Ascending aorta (tissue), 2 donors: ENCODE results near the gene PRPF19. TPM values are rescaled to one million over a fixed set of nuclear protein-coding genes. Genes with fewer than 3 reads are reported as not detected.

ENCODE experiments used
- DNase-seq, 2 donors: peaks; one replicate each; pipeline ENCODE4 v3.0.0-alpha.2; 2019; ENCODE audit warnings: low spot score in 2 of 2
- H3K27ac ChIP-seq, 2 donors: fragments of 200-600 bp; sonication (generic); one replicate each; pipeline ENCODE4 v1.5.1; 2016 to 2017; ENCODE audit warnings: mild to moderate bottlenecking in 1 of 2
- H3K27me3 ChIP-seq: fragments of 200-600 bp; sonication (generic); one replicate; pipeline ENCODE4 v1.5.1; 2017
- H3K36me3 ChIP-seq, 2 donors: fragments of 200-600 bp; sonication (generic); one replicate each; pipeline ENCODE4 v1.5.1; 2016
- H3K4me1 ChIP-seq, 2 donors: fragments of 200-600 bp; sonication (generic); one replicate each; pipeline ENCODE4 v1.5.1; 2016 to 2017; ENCODE audit warnings: mild to moderate bottlenecking in 1 of 2
- H3K4me3 ChIP-seq, 2 donors: fragments of 200-600 bp; sonication (generic); one replicate each; pipeline ENCODE4 v1.5.1; 2016 to 2017; ENCODE audit warnings: mild to moderate bottlenecking in 1 of 2
- H3K9me3 ChIP-seq, 2 donors: fragments of 200-600 bp; sonication (generic); one replicate each; pipeline ENCODE4 v1.5.1; 2016
- intact Hi-C: fragments of 100-400 bp; cut with DNase I; formaldehyde crosslinking; loops from one replicate; pipeline ENCODE4 v1.15.1; 2023
- total RNA-seq: library from RNA; depleted of rRNA; stranded (reverse); fragments of >200 nt; gene quantifications from one replicate; pipeline ENCODE4 v1.1.0, GENCODE V29; 2016
- TF ChIP-seq, protein P1 (sequence below), 3 experiments: fragments of 200-600 bp in 2 of 3; fragments of 450-650 bp in 1 of 3; sonication (generic) in 2 of 3; IDR thresholded peaks; one replicate each; pipeline ENCODE4 v1.5.1; 2016 to 2019; ENCODE audit warnings: antibody characterized with exemption in 3 of 3, mild to moderate bottlenecking in 1 of 3, moderate library complexity in 1 of 3

PRPF19 gene
- 61.6 TPM for total RNA-seq

GRCh38 chr11:60906132-60906972, at the start of gene PRPF19:
Gene PRPF19 (minus strand): TSS chr11:60906585. CDS start chr11:60906382, 203 bp downstream.
- intact Hi-C loops, result loop anchor here (1.0 to 5.0 kb wide), 4 partner anchors 65 to 1344 kb away; partner anchors contain the start of genes OSBP and VPS37C

GRCh38 chr11:60955571-60955970, 49.2 kb upstream of the PRPF19 start:
- peaks cover 5 to 6% of the 10 kb centered on the region in 2 donors for H3K4me1 ChIP-seq
- no peak overlapping the region for H3K27ac ChIP-seq
- H3K27me3 ChIP-seq, result no peaks in the 10 kb centered on the region
- TF ChIP-seq, protein P1, sequence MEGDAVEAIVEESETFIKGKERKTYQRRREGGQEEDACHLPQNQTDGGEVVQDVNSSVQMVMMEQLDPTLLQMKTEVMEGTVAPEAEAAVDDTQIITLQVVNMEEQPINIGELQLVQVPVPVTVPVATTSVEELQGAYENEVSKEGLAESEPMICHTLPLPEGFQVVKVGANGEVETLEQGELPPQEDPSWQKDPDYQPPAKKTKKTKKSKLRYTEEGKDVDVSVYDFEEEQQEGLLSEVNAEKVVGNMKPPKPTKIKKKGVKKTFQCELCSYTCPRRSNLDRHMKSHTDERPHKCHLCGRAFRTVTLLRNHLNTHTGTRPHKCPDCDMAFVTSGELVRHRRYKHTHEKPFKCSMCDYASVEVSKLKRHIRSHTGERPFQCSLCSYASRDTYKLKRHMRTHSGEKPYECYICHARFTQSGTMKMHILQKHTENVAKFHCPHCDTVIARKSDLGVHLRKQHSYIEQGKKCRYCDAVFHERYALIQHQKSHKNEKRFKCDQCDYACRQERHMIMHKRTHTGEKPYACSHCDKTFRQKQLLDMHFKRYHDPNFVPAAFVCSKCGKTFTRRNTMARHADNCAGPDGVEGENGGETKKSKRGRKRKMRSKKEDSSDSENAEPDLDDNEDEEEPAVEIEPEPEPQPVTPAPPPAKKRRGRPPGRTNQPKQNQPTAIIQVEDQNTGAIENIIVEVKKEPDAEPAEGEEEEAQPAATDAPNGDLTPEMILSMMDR (IDR thresholded peaks at IDR 0.05), result no peak
- no peaks in the 10 kb centered on the region for H3K9me3 ChIP-seq
- no peaks in the 10 kb centered on the region for H3K36me3 ChIP-seq
- DNase-seq, result no peak
- H3K4me3 ChIP-seq, result no peak overlapping the region
- intact Hi-C loops, result no loop called here

More at GRCh38 chr11:60906132-60906972, at the start of gene PRPF19:
- peak; percentile 87 to 99 for DNase-seq
- Histone ChIP-seq H3K27me3 (no peaks in the 10 kb centered on the region), H3K4me3 (peak within 1 kb of the TSS; percentile 98 to 99), H3K9me3 (no peaks in the 10 kb centered on the region), H3K27ac (peak within 1 kb of the TSS; percentile 97 to 99), H3K36me3 (peaks cover 16 to 25% of the 10 kb centered on the region in 2 donors), H3K4me1 (peaks cover 6 to 18% of the 10 kb centered on the region in 2 donors)
- TF ChIP-seq, protein P1 (IDR thresholded peaks at IDR 0.05), result no peak

GRCh38 chr11:60954421-60954820, 48.0 kb upstream of the PRPF19 start:
- intact Hi-C loops, result loop anchor here (5.0 kb wide), 1 partner anchor 37 kb away; no protein-coding TSS in a partner anchor
- Histone ChIP-seq H3K4me3 (no peak overlapping the region), H3K27me3 (no peaks in the 10 kb centered on the region), H3K36me3 (no peaks in the 10 kb centered on the region), H3K27ac (no peak overlapping the region), H3K9me3 (no peaks in the 10 kb centered on the region), H3K4me1 (peaks cover 5 to 6% of the 10 kb centered on the region in 2 donors)
- TF ChIP-seq, protein P1 (IDR thresholded peaks at IDR 0.05), result no peak
- no peak for DNase-seq

GRCh38 chr11:60953781-60954180, 47.4 kb upstream of the PRPF19 start:
- H3K4me1 ChIP-seq, result peaks cover 5 to 6% of the 10 kb centered on the region in 2 donors
- H3K4me3 ChIP-seq, result no peak overlapping the region
- no peaks in the 10 kb centered on the region for H3K27me3 ChIP-seq
- intact Hi-C loops, result loop anchor here (5.0 kb wide), 1 partner anchor 36 kb away; no protein-coding TSS in a partner anchor
- DNase-seq, result no peak
- no peaks in the 10 kb centered on the region for H3K9me3 ChIP-seq
- TF ChIP-seq, protein P1 (IDR thresholded peaks at IDR 0.05), result no peak
- H3K27ac ChIP-seq, result peak overlapping the region in 1 of 2 donors; percentile 29
- H3K36me3 ChIP-seq, result no peaks in the 10 kb centered on the region

DNA sequence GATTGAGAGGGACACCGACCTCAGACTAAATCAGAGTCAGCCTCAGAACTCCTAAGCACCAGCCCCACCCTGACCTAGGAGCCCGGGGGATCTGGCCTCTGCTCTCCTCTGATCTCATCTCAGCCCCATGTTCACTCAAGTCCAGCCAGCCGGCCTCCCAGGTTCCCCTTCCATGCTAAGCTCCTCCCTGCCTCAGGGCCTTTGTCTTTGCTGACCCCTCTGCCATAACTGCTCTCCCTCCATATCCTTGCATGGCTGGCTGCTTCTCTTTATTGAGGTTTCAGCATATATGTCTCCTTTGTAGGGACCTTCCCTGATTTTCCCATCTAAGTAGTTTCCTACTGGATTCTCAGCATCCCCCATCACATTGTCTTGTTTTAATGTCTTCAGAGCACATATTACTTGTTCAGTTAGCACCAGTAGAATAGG, 46.4 kb upstream of the PRPF19 start:
- TF ChIP-seq, protein P1 (IDR thresholded peaks at IDR 0.05), result no peak
- peak overlapping the region; percentile 78 to 82 for H3K27ac ChIP-seq
- peak overlapping the region; percentile 56 to 78 for H3K4me3 ChIP-seq
- H3K36me3 ChIP-seq, result no peaks in the 10 kb centered on the region
- no peaks in the 10 kb centered on the region for H3K9me3 ChIP-seq
- peaks cover 5 to 6% of the 10 kb centered on the region in 2 donors for H3K4me1 ChIP-seq
- no peaks in the 10 kb centered on the region for H3K27me3 ChIP-seq
- no peak for DNase-seq
- intact Hi-C loops, result loop anchor here (5.0 kb wide), 1 partner anchor 35 kb away; no protein-coding TSS in a partner anchor
